HEK293 (cell line): ENCODE data around the gene STRN4.
A peak's percentile ranks its signal among the peaks of the same experiment; 100 is the strongest.

Source experiments
- CTCF ChIA-PET: fragments of 350-600 bp; formaldehyde crosslinking; extraction: SDS; loops from one replicate; lab custom pipeline; 2021; ENCODE audit warnings: antibody characterized with exemption; lab: Yijun Ruan, JAX
- POLR2A ChIA-PET: fragments of 300-600 bp; formaldehyde crosslinking; extraction: SDS; loops from one replicate; lab custom pipeline; 2020; ENCODE audit warnings: antibody characterized with exemption, inconsistent platforms; lab: Yijun Ruan, JAX
- H3K27ac ChIP-seq: fragments of 200-500 bp; sonication (Bioruptor generic); 2 replicates; pipeline ENCODE4 v1.5.1; 2014; ENCODE audit warnings: low read depth, low read length, control low read depth, inconsistent platforms; ENCODE audit errors: extremely low read depth
- H3K36me3 ChIP-seq, 2 experiments: fragments of 200-500 bp in 1 of 2; sonication (Bioruptor generic) in 1 of 2; 1 replicate in 1 of 2; 2 replicates in 1 of 2; pipeline ENCODE4 v1.5.1; 2014 to 2017; ENCODE audit warnings: inconsistent platforms in 2 of 2, low read length in 2 of 2; ENCODE audit not compliant: control insufficient read depth in 2 of 2, insufficient read depth in 1 of 2
- H3K4me1 ChIP-seq: fragments of 200-500 bp; sonication (Bioruptor generic); 2 replicates; pipeline ENCODE4 v1.5.1; 2014; ENCODE audit warnings: mild to moderate bottlenecking, low read length, inconsistent platforms; ENCODE audit not compliant: control insufficient read depth, insufficient read depth
- H3K4me3 ChIP-seq: 2 replicates; pipeline ENCODE4 v1.5.1; 2011; ENCODE audit warnings: low read depth, mild to moderate bottlenecking, control low read depth, low read length, moderate library complexity
- H3K9me3 ChIP-seq: fragments of 200-500 bp; sonication (Bioruptor generic); 2 replicates; pipeline ENCODE4 v1.5.1; 2014; ENCODE audit warnings: low read depth, low read length, inconsistent platforms; ENCODE audit not compliant: control insufficient read depth, insufficient read depth
- BCL11A ChIP-seq: fragments of 450-650 bp; formaldehyde crosslinking; IDR thresholded peaks from 2 replicates; pipeline ENCODE4 v1.5.1; 2016; ENCODE audit warnings: low read depth, missing biosample characterization, missing genetic modification characterization
- GLI2 ChIP-seq: fragments of 450-650 bp; formaldehyde crosslinking; IDR thresholded peaks from 2 replicates; pipeline ENCODE4; 2017; ENCODE audit warnings: missing biosample characterization, missing genetic modification characterization, low read depth, borderline replicate concordance
- GLIS2 ChIP-seq: fragments of 450-650 bp; formaldehyde crosslinking; IDR thresholded peaks from 2 replicates; pipeline ENCODE4 v1.5.1; 2016; ENCODE audit warnings: missing biosample characterization, missing genetic modification characterization
- HIC1 ChIP-seq: fragments of 450-650 bp; formaldehyde crosslinking; IDR thresholded peaks from 2 replicates; pipeline ENCODE4 v1.5.1; 2016; ENCODE audit warnings: missing biosample characterization, missing genetic modification characterization
- INSM2 ChIP-seq: fragments of 450-650 bp; formaldehyde crosslinking; IDR thresholded peaks from 2 replicates; pipeline ENCODE4 v1.5.1; 2016; ENCODE audit warnings: missing biosample characterization, missing genetic modification characterization
- KLF17 ChIP-seq: fragments of 450-650 bp; formaldehyde crosslinking; IDR thresholded peaks from 2 replicates; pipeline ENCODE4 v1.5.1; 2016; ENCODE audit warnings: missing biosample characterization, missing genetic modification characterization
- PRDM4 ChIP-seq: fragments of 450-650 bp; formaldehyde crosslinking; IDR thresholded peaks from 2 replicates; pipeline ENCODE4 v1.5.1; 2017; ENCODE audit warnings: missing biosample characterization, missing genetic modification characterization
- REST ChIP-seq: fragments of 450-650 bp; formaldehyde crosslinking; IDR thresholded peaks from 2 replicates; pipeline ENCODE4 v1.5.1; 2016; ENCODE audit warnings: missing biosample characterization, missing genetic modification characterization
- SCRT2 ChIP-seq: fragments of 450-650 bp; formaldehyde crosslinking; IDR thresholded peaks from 2 replicates; pipeline ENCODE4 v1.5.1; 2016; ENCODE audit warnings: missing biosample characterization, missing genetic modification characterization
- ZBTB44 ChIP-seq: fragments of 450-650 bp; IDR thresholded peaks from 2 replicates; pipeline ENCODE4 v1.5.1; 2018; ENCODE audit warnings: missing biosample characterization, mild to moderate bottlenecking, missing genetic modification characterization
- ZFP37 ChIP-seq: fragments of 450-650 bp; formaldehyde crosslinking; IDR thresholded peaks from 2 replicates; pipeline ENCODE4 v1.5.1; 2016; ENCODE audit warnings: missing biosample characterization, missing genetic modification characterization
- ZNF157 ChIP-seq: fragments of 450-650 bp; formaldehyde crosslinking; IDR thresholded peaks from 2 replicates; pipeline ENCODE4 v1.5.1; 2016; ENCODE audit warnings: missing biosample characterization, missing genetic modification characterization
- ZNF214 ChIP-seq: fragments of 450-650 bp; formaldehyde crosslinking; IDR thresholded peaks from 2 replicates; pipeline ENCODE4 v1.5.1; 2017; ENCODE audit warnings: missing biosample characterization, mild to moderate bottlenecking, missing genetic modification characterization, borderline replicate concordance
- ZNF24 ChIP-seq: fragments of 450-650 bp; formaldehyde crosslinking; IDR thresholded peaks from 2 replicates; pipeline ENCODE4 v1.5.1; 2016; ENCODE audit warnings: missing biosample characterization, missing genetic modification characterization
- ZNF561 ChIP-seq: fragments of 450-650 bp; IDR thresholded peaks from 2 replicates; pipeline ENCODE4 v1.5.1; 2018; ENCODE audit warnings: missing biosample characterization, missing genetic modification characterization, borderline replicate concordance
- ZNF600 ChIP-seq: fragments of 450-650 bp; formaldehyde crosslinking; IDR thresholded peaks from 2 replicates; pipeline ENCODE4 v1.5.1; 2016; ENCODE audit warnings: missing biosample characterization, missing genetic modification characterization
- ZNF76 ChIP-seq: fragments of 450-650 bp; formaldehyde crosslinking; IDR thresholded peaks from 2 replicates; pipeline ENCODE4; 2016; ENCODE audit warnings: low read depth, missing biosample characterization, missing genetic modification characterization, borderline replicate concordance
- ZSCAN30 ChIP-seq: fragments of 450-650 bp; IDR thresholded peaks from 2 replicates; pipeline ENCODE4 v1.5.1; 2018; ENCODE audit warnings: missing biosample characterization, mild to moderate bottlenecking, missing genetic modification characterization, moderate library complexity
- ZXDB ChIP-seq: fragments of 450-650 bp; formaldehyde crosslinking; IDR thresholded peaks from 2 replicates; pipeline ENCODE4 v1.5.1; 2016; ENCODE audit warnings: missing biosample characterization, missing genetic modification characterization

The STRN4 gene

GRCh38 chr19:46787040-46787330, 40.7 kb upstream of the STRN4 start:
- no peak for TF ChIP-seq ZNF24 (tag by site-specific recombination)
- no peak for TF ChIP-seq REST (tag by site-specific recombination)
- peak; percentile 97; the same call in 1 of the 2 replicates for TF ChIP-seq ZXDB
- 0 out of 2 replicates have a peak, but pooled peaks have one; percentile 4 for TF ChIP-seq PRDM4 (tag by site-specific recombination)
- no peak for TF ChIP-seq GLI2 (tag by site-specific recombination)
- POLR2A ChIA-PET, result interaction anchor here (1.3 to 3.7 kb wide), 12 partner anchors 11 to 327 kb away, joined by 4 to 50 read pairs (median 12); partner anchors contain the start of genes AP2S1, CALM3 and ZC3H4
- Histone ChIP-seq H3K9me3 (no peaks in the 10 kb centered on the region), H3K27ac (peak overlapping the region; percentile 96), H3K4me3 (peak overlapping the region; percentile 57), H3K4me1 (peaks cover 20% of the 10 kb centered on the region), H3K36me3 (peaks cover 27 to 41% of the 10 kb centered on the region in 2 experiments)
- CTCF ChIA-PET, result interaction anchor here (1.7 to 4.5 kb wide), 3 partner anchors 14 to 54 kb away, joined by 5 to 26 read pairs (median 5); no protein-coding TSS in a partner anchor

- CTCF ChIA-PET, result interaction anchor here (0.6 to 4.5 kb wide), 5 partner anchors 14 to 261 kb away, joined by 3 to 26 read pairs (median 5); no protein-coding TSS in a partner anchor
- peaks cover 20% of the 10 kb centered on the region for H3K4me1 ChIP-seq
- peak; percentile 91 for TF ChIP-seq ZNF600 (tag by site-specific recombination)
- peak; percentile 42; the same call in 1 of the 2 replicates for TF ChIP-seq ZNF76 (tag by site-specific recombination)
- TF ChIP-seq INSM2 (tag by site-specific recombination), result 0 out of 2 replicates have a peak, but pooled peaks have one; percentile 19
- TF ChIP-seq ZNF214 (tag by site-specific recombination), result no peak
- peak; percentile 48 for TF ChIP-seq ZNF561 (tag by site-specific recombination)
- TF ChIP-seq ZNF157 (tag by site-specific recombination), result no peak
- TF ChIP-seq SCRT2 (tag by site-specific recombination), result peak; percentile 49; the same call in 1 of the 2 replicates
- peak; percentile 55 for TF ChIP-seq KLF17 (tag by site-specific recombination)
- TF ChIP-seq ZFP37 (tag by site-specific recombination), result 0 out of 2 replicates have a peak, but pooled peaks have one; percentile 10
- TF ChIP-seq ZBTB44 (tag by site-specific recombination), result no peak
- TF ChIP-seq HIC1, result peak; percentile 33; the same call in 1 of the 2 replicates
- peak; percentile 20; the same call in 1 of the 2 replicates for TF ChIP-seq BCL11A (tag by site-specific recombination)
- TF ChIP-seq GLIS2 (tag by site-specific recombination), result peak; percentile 97
- peak; percentile 28; the same call in 1 of the 2 replicates for TF ChIP-seq ZSCAN30
Observed at GRCh38 chr19:46786236-46787039, 40.2 kb upstream of the STRN4 start.

More at GRCh38 chr19:46786236-46787039, 40.2 kb upstream of the STRN4 start:
- Histone ChIP-seq H3K36me3 (peaks cover 32 to 46% of the 10 kb centered on the region in 2 experiments), H3K4me3 (peak overlapping the region; percentile 57), H3K9me3 (no peaks in the 10 kb centered on the region), H3K27ac (peak overlapping the region; percentile 96)
- POLR2A ChIA-PET, result interaction anchor here (1.1 to 3.7 kb wide), 15 partner anchors 9 to 327 kb away, joined by 3 to 50 read pairs (median 10); partner anchors contain the start of genes AP2S1, CALM3 and ZC3H4
